Upper lobe of right lung (tissue), 1 donor: Measurements from ENCODE around the gene CTSD. TPM values are rescaled to one million over a fixed set of nuclear protein-coding genes. Genes with fewer than 3 reads are reported as not detected.

Source experiments
- ATAC-seq: fragments of 200-7000 bp; cut with Tn5 transposase; one replicate; pipeline ENCODE4 v1.9.1; 2020; ENCODE audit warnings: mild to moderate bottlenecking, moderate library complexity
- DNase-seq: peaks from one replicate; pipeline ENCODE4 v3.0.0-alpha.2; 2020
- H3K27ac ChIP-seq: fragments of 200-600 bp; one replicate; pipeline ENCODE4 v1.8.0; 2022
- H3K27me3 ChIP-seq: fragments of 200-600 bp; one replicate; pipeline ENCODE4 v1.8.0; 2022; ENCODE audit warnings: mild to moderate bottlenecking
- H3K36me3 ChIP-seq: fragments of 200-600 bp; one replicate; pipeline ENCODE4 v1.8.0; 2022
- H3K4me1 ChIP-seq: fragments of 200-600 bp; one replicate; pipeline ENCODE4 v1.8.0; 2022
- H3K4me3 ChIP-seq: fragments of 200-600 bp; one replicate; pipeline ENCODE4 v1.8.0; 2022; ENCODE audit warnings: mild to moderate bottlenecking
- H3K9me3 ChIP-seq: fragments of 200-600 bp; one replicate; pipeline ENCODE4 v1.8.0; 2022
- CTCF ChIP-seq: fragments of 200-600 bp; IDR thresholded peaks from one replicate; pipeline ENCODE4 v1.8.0; 2022; ENCODE audit warnings: antibody characterized with exemption
- intact Hi-C: fragments of 100-400 bp; cut with DNase I; formaldehyde crosslinking; loops from one replicate; pipeline ENCODE4 v1.11.0; 2022
- total RNA-seq: library from RNA; stranded (reverse); fragmentation: NEBNext Ultra II Directional; extraction: Animal tissue kit (Norgen Biotek cat#: 25700); gene quantifications from one replicate; pipeline ENCODE4 v1.2.1, GENCODE V29; 2021
- donor health status: DM: no; HTN: yes; CAD: no; lungs with severe emphysema.

Gene CTSD
- total RNA-seq, 1 donor from 2014 or later: 2,038 TPM

GRCh38 chr11:1735271-1735670, 28.5 kb downstream of the CTSD start:
- Histone ChIP-seq H3K4me1 (no peaks in the 10 kb centered on the region), H3K9me3 (no peaks in the 10 kb centered on the region), H3K27ac (no peak overlapping the region), H3K27me3 (peaks cover 43% of the 10 kb centered on the region), H3K36me3 (no peaks in the 10 kb centered on the region), H3K4me3 (no peak overlapping the region)
- intact Hi-C loops: no loop called here
- ATAC-seq (no peak), DNase-seq (no peak)
- no peak for TF ChIP-seq CTCF

- Histone ChIP-seq H3K4me3 (no peak overlapping the region), H3K36me3 (no peaks in the 10 kb centered on the region), H3K9me3 (no peaks in the 10 kb centered on the region), H3K27me3 (peaks cover 45% of the 10 kb centered on the region), H3K4me1 (no peaks in the 10 kb centered on the region), H3K27ac (no peak overlapping the region)
- no peak for TF ChIP-seq CTCF
- no peak for DNase-seq
- intact Hi-C loops: no loop called here
- no peak for ATAC-seq
These were observed 29.1 kb downstream of the CTSD start for GRCh38 chr11:1734641-1735081.

- no peak for TF ChIP-seq CTCF
These were observed 29.7 kb downstream of the CTSD start for GRCh38 chr11:1733716-1734640.

GRCh38 chr11:1733009-1733715, 30.6 kb downstream of the CTSD start:
- Histone ChIP-seq H3K4me1 (no peaks in the 10 kb centered on the region), H3K9me3 (no peaks in the 10 kb centered on the region), H3K36me3 (no peaks in the 10 kb centered on the region), H3K27ac (no peak overlapping the region), H3K27me3 (peaks cover 56% of the 10 kb centered on the region), H3K4me3 (no peak overlapping the region)
- DNase-seq (no peak), ATAC-seq (no peak)
- intact Hi-C loops: no loop called here
- TF ChIP-seq CTCF: no peak

More at GRCh38 chr11:1733716-1734640, 29.7 kb downstream of the CTSD start:
- intact Hi-C loops: no loop called here
- H3K4me1 ChIP-seq: no peaks in the 10 kb centered on the region
- H3K4me3 ChIP-seq: no peak overlapping the region
- peaks cover 52% of the 10 kb centered on the region for H3K27me3 ChIP-seq
- DNase-seq (no peak), ATAC-seq (no peak)
- no peak overlapping the region for H3K27ac ChIP-seq
- H3K9me3 ChIP-seq: no peaks in the 10 kb centered on the region
- H3K36me3 ChIP-seq: no peaks in the 10 kb centered on the region

GRCh38 chr11:1732418-1733008, 31.2 kb downstream of the CTSD start:
- no peak for DNase-seq
- intact Hi-C loops: no loop called here
- Histone ChIP-seq H3K9me3 (no peaks in the 10 kb centered on the region), H3K4me1 (no peaks in the 10 kb centered on the region), H3K36me3 (no peaks in the 10 kb centered on the region), H3K27me3 (peaks cover 53% of the 10 kb centered on the region), H3K4me3 (no peak overlapping the region), H3K27ac (no peak overlapping the region)
- no peak for TF ChIP-seq CTCF
- ATAC-seq: no peak
